Measurements from ENCODE around the gene NSDHL. TPM values are rescaled to one million over a fixed set of nuclear protein-coding genes. Genes with fewer than 3 reads are reported as not detected.

The NSDHL gene
- total and polyA plus RNA-seq, 12 donors, result 8.6 to 41.4 (median 16.1) TPM

Other genes starting within 250 kb of the NSDHL start
- under 1 TPM in 3 of 10 donors, not detected in 7; 0.05 to 0.11 (median 0.06) TPM for gene GABRQ, start 193.2 kb upstream of the NSDHL start, total RNA-seq
- gene GABRQ, start 193.2 kb upstream of the NSDHL start, polyA plus RNA-seq, result not detected
- gene MAGEA3, start 132.3 kb upstream of the NSDHL start, total RNA-seq, result not detected
- gene MAGEA3, start 132.3 kb upstream of the NSDHL start, polyA plus RNA-seq, result not detected
- gene CSAG2, start 121.8 kb upstream of the NSDHL start, total RNA-seq, result not detected
- gene CSAG2, start 121.8 kb upstream of the NSDHL start, polyA plus RNA-seq, result not detected
- not detected for gene MAGEA2B, start 116.4 kb upstream of the NSDHL start, total RNA-seq
- gene MAGEA2B, start 116.4 kb upstream of the NSDHL start, polyA plus RNA-seq, result not detected
- not detected for gene CSAG1, start 97.3 kb upstream of the NSDHL start, total RNA-seq
- gene CSAG1, start 97.3 kb upstream of the NSDHL start, polyA plus RNA-seq, result not detected
- gene MAGEA12, start 97.3 kb upstream of the NSDHL start, total RNA-seq, result not detected
- gene MAGEA12, start 97.3 kb upstream of the NSDHL start, polyA plus RNA-seq, result not detected
- not detected for gene MAGEA2, start 77.2 kb upstream of the NSDHL start, total RNA-seq
- gene MAGEA2, start 77.2 kb upstream of the NSDHL start, polyA plus RNA-seq, result not detected
- not detected for gene CSAG3, start 71.8 kb upstream of the NSDHL start, total RNA-seq
- gene CSAG3, start 71.8 kb upstream of the NSDHL start, polyA plus RNA-seq, result not detected
- not detected for gene MAGEA6, start 61.4 kb upstream of the NSDHL start, total RNA-seq
- gene MAGEA6, start 61.4 kb upstream of the NSDHL start, polyA plus RNA-seq, result not detected
- gene CETN2, start 306 bp upstream of the NSDHL start, total RNA-seq, result 10 to 100 TPM; 22.9 to 33.5 (median 25.0) TPM
- gene CETN2, start 306 bp upstream of the NSDHL start, polyA plus RNA-seq, result 10 to 100 TPM; 25.5 to 35.7 TPM
- gene ZNF185, start 67.0 kb downstream of the NSDHL start, total RNA-seq, result 1 to 10 TPM; 1.2 to 4.5 (median 1.5) TPM
- under 1 TPM; 0.51 to 0.62 TPM for gene ZNF185, start 67.0 kb downstream of the NSDHL start, polyA plus RNA-seq
- not detected for gene PNMA5, start 163.1 kb downstream of the NSDHL start, total RNA-seq
- not detected for gene PNMA5, start 163.1 kb downstream of the NSDHL start, polyA plus RNA-seq
- gene PNMA3, start 225.4 kb downstream of the NSDHL start, total RNA-seq, result 1 to 10 TPM in 8 of 10 donors, under 1 TPM in 2; 0.49 to 4.5 (median 2.1) TPM
- 1 to 10 TPM in 1 of 2 donors, under 1 TPM in 1; 0.04 to 4.5 TPM for gene PNMA3, start 225.4 kb downstream of the NSDHL start, polyA plus RNA-seq
- 1 to 10 TPM in 9 of 10 donors, under 1 TPM in 1; 0.94 to 4.5 (median 1.9) TPM for gene PNMA6A, start 241.4 kb downstream of the NSDHL start, total RNA-seq
- gene PNMA6A, start 241.4 kb downstream of the NSDHL start, polyA plus RNA-seq, result 1 to 10 TPM in 1 of 2 donors, under 1 TPM in 1; 0.51 to 2.9 TPM

Measured in heart right ventricle (tissue), 12 donors.